Sigmoid colon (tissue), 4 donors: ENCODE results near the gene SMIM36.

Experiments used
- CTCF ChIP-seq, 4 experiments: fragments of 450-650 bp in 3 of 4; fragments of 200-600 bp in 1 of 4; IDR thresholded peaks; one replicate each; pipeline ENCODE4 v1.5.1; 2016 to 2019; ENCODE audit warnings: antibody characterized with exemption in 4 of 4, mild to moderate bottlenecking in 3 of 4, moderate library complexity in 2 of 4
- EP300 ChIP-seq, 4 donors: sonication (generic); formaldehyde crosslinking; IDR thresholded peaks; one replicate each; pipeline ENCODE4 v1.6.1; 2017; ENCODE audit warnings: antibody characterized with exemption in 4 of 4

GRCh38 chr17:55532670-55533069, 21.4 kb upstream of the SMIM36 start:
- TF ChIP-seq CTCF (IDR thresholded peaks at IDR 0.05) (no peak), EP300 (IDR thresholded peaks at IDR 0.05) (no peak)
